ENCODE data around the gene TMEM51. TPM values are rescaled to one million over a fixed set of nuclear protein-coding genes. Genes with fewer than 3 reads are reported as not detected.

Gene TMEM51
- total and polyA plus RNA-seq, 10 of the 15 experiments (the other 5 are each of a cell fraction or from before 2014, with no cell fraction given): 0.55 to 4.8 (median 3.1) TPM

DNA sequence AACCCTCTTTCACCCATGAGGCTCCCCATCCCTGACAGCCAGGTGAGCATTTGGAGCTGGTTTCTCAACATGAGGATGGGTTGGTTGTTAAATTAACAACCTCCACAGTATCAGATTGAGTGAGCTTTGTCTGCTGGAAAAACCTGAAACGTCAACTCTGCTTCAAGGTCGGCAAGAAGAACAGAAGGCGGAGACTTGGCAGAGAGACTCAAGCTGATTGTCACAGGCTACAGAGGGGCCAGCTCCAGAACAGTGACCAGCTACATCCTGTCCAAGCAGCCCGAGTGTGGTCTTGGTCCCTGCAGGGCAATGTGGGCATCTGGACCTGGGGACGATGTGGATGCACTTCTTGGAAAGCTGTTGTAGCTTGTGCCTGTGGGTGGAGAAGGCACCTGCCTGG, 36.6 kb upstream of the TMEM51 start:
- ChIA-PET POLR2A (no interaction called here), RAD21 (ENCODE audit: unreplicated experiment) (interaction anchor here (0.8 kb wide), 1 partner anchor 12 kb away, joined by 3 read pairs; no protein-coding TSS in a partner anchor), CTCF (interaction anchor here (2.0 kb wide), 1 partner anchor 12 kb away, joined by 8 read pairs; no protein-coding TSS in a partner anchor), SMC1A (ENCODE audit: uncharacterized antibody, unreplicated experiment) (no interaction called here)
- TF ChIP-seq ESRRA (IDR thresholded peaks at IDR 0.05; ENCODE audit: low read length) (no peak), BHLHE40 (IDR thresholded peaks at IDR 0.05; ENCODE audit: borderline replicate concordance in 1 of 2, low read depth in 2 of 2, low read length in 1 of 2) (no peak), ZBED1 (IDR thresholded peaks at IDR 0.05; ENCODE audit: borderline replicate concordance) (no peak), RFX5 (IDR thresholded peaks at IDR 0.05; ENCODE audit: low read depth, low read length) (no peak), SPI1 (IDR thresholded peaks at IDR 0.05; ENCODE audit: borderline replicate concordance, insufficient read depth, low read depth, low read length) (no peak), CHD4 (IDR thresholded peaks at IDR 0.05) (no peak), IRF5 (IDR thresholded peaks at IDR 0.05; ENCODE audit: borderline replicate concordance) (no peak), PAX5 (IDR thresholded peaks at IDR 0.05; ENCODE audit: borderline replicate concordance, low read depth, low read length) (no peak), LARP7 (IDR thresholded peaks at IDR 0.05) (no peak), NBN (IDR thresholded peaks at IDR 0.05) (no peak), WRNIP1 (IDR thresholded peaks at IDR 0.05; ENCODE audit: borderline replicate concordance, low read depth, low read length) (no peak), BCLAF1 (IDR thresholded peaks at IDR 0.05) (no peak), PRDM15 (CRISPR knock-in tag; IDR thresholded peaks at IDR 0.05) (no peak), MYC (IDR thresholded peaks at IDR 0.05; ENCODE audit: insufficient read depth, insufficient read length, insufficient replicate concordance, low read length, severe bottlenecking) (no peak)
- in situ Hi-C loops (cut with MboI): no loop called here
- H3K4me3 ChIP-seq: no peak overlapping the region
- no peaks in the 10 kb centered on the region for H3K79me2 ChIP-seq (ENCODE audit: control insufficient read depth, insufficient read depth, low read length)
- no peak overlapping the region for H3K27ac ChIP-seq (ENCODE audit: control insufficient read depth, insufficient read depth)
- BruUV-seq (replicated peaks): no TSS peak
- DNase-seq (ENCODE audit: low read depth, low spot score): no peak
- H4K20me1 ChIP-seq (ENCODE audit: control insufficient read depth, insufficient read depth): no peaks in the 10 kb centered on the region; the same call in 1 of the 2 replicates
- 17% methylated on average over 5 of the region's 5 CpGs for WGBS (ENCODE audit: insufficient coverage, insufficient replicate concordance, low lambda C conversion rate, missing lambda C conversion rate)
- no peaks in the 10 kb centered on the region for H3K9me3 ChIP-seq (replicated peaks; ENCODE audit: control insufficient read depth, insufficient read depth, low read length)
- H3K27me3 ChIP-seq (replicated peaks in 1 of 2; ENCODE audit: control insufficient read depth in 2 of 2, insufficient read depth in 2 of 2, low read length in 1 of 2): no peaks in the 10 kb centered on the region; a peak in 2 of 4 replicates
- FAIRE-seq: no peak
- ATAC-seq: no peak
- H3K9ac ChIP-seq (ENCODE audit: control insufficient read depth, insufficient read depth, low read length): no peak overlapping the region
- H3K36me3 ChIP-seq (ENCODE audit: control insufficient read depth in 2 of 2, insufficient read depth in 2 of 2, low read length in 1 of 2): no peaks in the 10 kb centered on the region
- no peak overlapping the region for H2AFZ ChIP-seq (ENCODE audit: control insufficient read depth, low read depth, low read length)
- peaks cover 4% of the 10 kb centered on the region for H3K4me1 ChIP-seq (ENCODE audit: control insufficient read depth, insufficient read depth, low read length)
- intact Hi-C loops (cut with micrococcal nuclease; ENCODE audit: unreplicated experiment): no loop called here
- no peak overlapping the region for H3K4me2 ChIP-seq (ENCODE audit: control insufficient read depth, insufficient read depth)

Measured in GM12878 (cell line).